Activated T-helper 9 cell treated with anti-CD3 and anti-CD28 coated beads, Interleukin-2, amount 50 U/mL, for 16 hours (primary cell): ENCODE data around the gene SLC25A42.
"Not testable (repeated sequence)": the region's sequence is repeated elsewhere in the genome, so short reads cannot be mapped to it uniquely, and the experiment has no call there.

Experiments
- DNase-seq: peaks from one replicate; pipeline ENCODE4 v3.0.0-alpha.2; 2020; ENCODE audit warnings: low read depth

Gene SLC25A42

DNA sequence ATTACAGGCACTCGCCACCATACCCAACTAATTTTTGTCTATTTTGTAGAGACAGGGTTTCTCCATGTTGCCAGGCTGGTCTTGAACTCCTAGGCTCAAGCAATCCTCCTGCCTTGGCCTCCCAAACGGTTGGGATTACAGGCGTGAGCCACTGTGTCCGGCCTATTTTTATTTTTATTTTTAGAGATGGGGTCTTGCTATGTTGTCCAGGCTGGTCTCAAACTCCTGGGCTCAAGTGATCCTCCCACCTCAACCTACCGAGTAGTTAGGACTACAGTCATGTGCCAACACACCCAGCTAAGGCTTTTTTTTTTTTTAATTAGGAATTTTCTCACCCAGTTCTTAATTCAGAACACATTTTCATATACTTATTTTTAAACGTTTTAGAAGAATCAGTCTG is 71.9 kb downstream of the SLC25A42 start:
- not testable (repeated sequence) for DNase-seq

DNA sequence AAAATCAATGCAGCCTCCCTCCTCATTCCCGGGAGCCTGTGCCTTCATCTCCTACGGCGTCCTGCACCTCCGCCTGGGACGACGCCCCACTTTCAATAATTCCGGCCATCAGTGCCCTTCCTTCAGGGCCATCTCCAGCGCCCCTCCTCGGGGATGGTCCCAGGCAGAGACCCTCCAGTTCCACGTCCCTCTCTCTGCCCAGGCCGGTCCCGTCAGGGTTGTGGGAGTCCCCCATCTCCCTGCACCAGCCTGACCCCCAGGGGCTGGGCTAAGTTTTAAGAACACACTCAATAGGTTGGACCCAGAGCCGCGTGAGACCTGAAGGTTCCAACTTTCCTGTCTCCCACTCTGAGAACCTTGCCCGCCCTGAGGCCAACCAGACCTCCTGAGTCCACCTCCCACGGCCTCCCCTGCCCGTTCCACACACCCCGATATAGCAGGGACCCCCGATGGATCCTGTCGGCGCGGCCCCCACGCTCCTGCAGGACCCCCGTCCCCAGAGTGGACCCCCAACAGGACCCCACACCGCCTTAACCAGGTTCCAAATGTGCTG is 73.8 kb downstream of the SLC25A42 start:
- DNase-seq, result no peak

DNA sequence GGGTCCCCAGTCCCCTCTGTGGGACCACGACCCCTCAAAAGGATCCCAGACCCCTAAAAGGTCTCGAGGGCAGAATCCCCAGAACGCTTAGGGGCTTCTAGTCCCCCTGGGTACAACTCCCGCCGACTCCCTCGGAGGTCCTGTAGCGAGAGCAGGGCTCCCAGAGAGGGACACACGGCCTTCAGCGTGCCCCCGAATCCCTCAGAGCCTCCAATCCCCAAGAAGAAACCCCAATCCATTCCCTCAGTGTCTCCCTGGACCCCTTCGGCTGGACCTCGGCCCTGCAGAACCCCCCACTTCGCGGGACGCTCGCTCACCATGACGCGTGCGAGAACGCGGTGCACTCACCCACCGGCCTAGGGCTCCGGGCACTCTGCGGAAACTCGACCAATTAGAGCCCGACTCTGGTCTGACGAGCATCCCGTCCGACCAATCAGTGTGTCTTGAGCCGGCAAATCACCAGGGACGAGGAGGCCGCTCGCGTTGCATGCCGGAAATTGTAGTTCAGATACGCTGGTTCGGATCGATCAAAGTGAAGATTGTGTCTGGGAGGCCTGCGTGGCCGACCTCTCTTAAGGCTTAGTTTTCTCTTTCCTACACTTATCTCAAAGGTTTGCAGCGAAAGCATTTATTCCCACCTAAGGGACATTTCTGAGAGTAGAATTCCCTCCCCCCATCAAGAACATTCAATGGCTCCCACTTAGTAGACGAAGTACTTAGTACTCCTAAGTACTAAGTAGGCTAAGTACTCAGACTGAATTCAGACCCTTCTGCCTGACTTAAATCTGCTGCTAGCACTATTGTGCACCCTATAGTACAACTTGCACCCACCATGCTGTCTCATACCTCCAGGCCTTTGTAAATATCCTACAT is 74.6 kb downstream of the SLC25A42 start, which contains the start of gene TMEM161A:
TMEM161A (minus strand) TSS at position 370 of the 873 bp plus-strand sequence; CDS start at position 320, 50 bp downstream.
- DNase-seq, result peak; percentile 94

DNA sequence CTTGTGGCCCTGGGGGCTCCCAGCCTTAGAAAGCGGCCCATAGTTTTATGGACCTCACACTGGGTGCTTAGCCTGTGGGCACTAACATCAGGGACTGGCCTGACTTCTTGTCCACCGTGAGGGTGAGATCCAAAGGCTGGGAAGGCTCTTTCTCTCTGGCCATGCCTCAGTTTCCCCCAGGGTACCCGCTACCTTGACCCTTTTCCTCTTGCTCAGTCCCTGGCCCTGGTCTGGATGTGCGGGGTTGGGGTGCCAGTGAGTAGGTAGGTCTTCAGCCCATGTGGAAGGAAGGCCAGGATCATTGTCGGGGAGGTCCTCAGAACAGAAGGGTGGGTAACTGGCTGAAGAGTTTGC is 76.1 kb downstream of the SLC25A42 start:
- no peak for DNase-seq

DNA sequence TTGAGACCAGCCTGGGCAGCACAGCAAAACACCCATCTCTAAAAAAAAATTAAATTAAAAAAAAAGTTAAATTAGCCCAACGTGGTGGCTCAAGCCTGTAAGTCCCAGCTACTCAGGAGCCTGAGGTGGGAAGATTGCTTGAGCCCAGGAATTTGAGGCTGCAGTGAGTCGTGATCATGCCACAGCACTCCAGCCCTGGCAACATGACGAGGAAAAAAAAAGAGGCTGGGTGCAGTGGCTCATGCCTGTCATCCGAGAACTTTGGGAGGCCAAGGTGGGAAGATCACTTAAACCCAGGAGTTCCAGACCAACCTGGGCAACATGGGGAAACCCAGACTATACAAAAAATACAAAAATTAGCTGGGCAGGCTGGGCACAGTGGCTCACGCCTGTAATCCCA is 76.7 kb downstream of the SLC25A42 start:
- no peak for DNase-seq

DNA sequence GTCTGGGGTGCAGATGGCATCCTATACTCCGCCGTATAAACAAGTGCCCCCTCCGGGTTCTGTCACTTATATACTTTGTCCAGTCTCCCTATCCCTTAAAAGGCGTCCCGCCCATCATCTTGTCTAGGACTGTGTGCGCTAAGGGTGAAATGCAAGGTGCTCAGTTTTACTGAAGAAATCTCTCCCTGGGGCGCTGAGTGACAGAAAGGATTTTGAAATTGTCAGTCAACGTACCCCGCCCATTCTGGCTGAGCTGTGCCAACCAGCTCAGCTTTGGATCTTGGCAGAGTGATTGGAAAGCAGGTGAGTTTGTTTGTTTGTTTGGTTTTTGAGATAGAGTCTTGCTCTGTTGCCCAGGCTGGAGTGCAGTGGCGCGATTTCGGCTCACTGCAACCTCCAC is 78.6 kb downstream of the SLC25A42 start:
- no peak for DNase-seq

DNA sequence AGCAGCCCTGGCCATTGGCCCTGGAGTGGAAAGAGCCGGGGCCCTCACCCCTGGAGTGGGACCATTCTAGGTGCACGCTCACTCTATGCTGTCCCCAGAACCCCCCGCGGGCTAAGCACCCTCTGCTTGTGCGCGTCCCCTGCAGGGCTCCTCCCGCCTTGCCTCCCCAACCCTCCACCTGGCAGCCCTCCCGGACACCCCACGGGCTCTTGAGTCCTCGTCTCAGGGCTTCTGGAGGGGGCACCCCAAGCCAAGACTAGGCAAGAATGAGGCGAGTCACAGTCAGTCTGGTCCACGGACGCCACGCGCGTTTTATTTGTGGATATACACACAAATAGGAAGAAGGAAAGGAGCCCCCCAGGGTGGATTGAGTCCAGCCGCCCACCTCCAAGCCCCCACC is 81.5 kb downstream of the SLC25A42 start:
- no peak for DNase-seq

DNA sequence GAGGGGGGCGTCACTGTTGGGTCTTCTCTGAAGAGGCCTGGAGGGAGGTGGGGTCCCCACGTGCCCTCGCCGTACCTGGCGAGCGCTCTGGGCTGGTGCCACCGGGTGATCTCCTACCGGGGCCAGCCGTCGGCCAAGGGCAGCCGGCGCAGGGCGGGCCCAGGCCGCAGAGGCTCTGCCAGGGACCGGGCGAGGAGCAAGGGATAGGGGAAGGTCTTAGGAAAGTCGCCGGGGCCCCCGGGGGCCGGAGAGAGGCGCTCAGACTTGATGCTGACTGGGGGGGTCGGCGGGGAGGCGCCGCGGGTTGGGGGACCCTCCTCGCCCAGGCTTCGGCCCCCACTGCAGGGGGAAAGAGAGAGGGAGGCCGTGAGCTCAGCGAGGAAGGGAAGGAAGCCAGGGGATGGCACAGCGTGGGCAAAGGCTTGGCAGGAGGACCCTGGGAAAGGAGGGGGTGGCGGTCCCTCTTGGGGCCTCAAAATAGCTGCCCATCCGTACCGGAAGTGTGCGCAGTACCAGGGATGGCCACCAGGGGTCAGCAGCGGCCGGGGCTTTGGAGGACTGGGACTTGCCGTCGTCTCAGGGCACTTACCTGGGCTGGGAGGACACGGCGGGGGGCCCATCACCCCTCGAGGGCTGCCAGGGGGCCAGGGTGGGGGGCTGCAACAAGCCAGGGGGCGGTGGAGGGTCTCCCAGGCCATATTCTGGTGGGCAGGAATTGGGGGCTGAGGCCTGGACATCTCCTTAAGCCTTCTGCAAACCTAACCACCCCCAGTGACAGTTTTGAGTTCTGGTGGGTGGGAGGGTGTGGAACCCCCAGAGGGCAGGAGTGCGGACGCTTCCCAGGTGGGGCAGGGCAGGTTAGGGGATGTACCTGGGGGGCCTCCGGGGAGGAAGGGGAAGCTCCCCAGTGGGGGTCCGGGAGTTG is 82.2 kb downstream of the SLC25A42 start:
- DNase-seq, result peak; percentile 80

DNA sequence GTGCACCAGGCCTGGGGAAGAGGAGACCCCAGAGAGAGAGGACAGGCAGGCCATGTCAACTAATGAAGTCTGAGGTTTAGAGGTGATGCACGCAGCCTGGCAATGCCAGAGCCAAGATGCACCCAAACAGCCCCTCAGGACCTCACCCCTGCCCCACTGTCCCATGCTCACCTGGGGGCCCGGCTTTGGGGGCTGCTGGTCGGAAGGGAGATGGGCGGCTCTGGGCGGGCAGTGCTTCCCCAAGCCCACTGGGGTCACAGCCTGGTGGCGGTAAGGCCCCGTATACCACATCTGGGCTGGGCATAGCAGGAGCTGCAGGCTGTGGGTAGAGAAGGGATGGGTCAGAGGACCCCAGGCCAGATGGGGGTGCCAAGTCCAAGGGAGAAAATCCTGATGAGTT is 83.1 kb downstream of the SLC25A42 start:
- DNase-seq, result no peak

DNA sequence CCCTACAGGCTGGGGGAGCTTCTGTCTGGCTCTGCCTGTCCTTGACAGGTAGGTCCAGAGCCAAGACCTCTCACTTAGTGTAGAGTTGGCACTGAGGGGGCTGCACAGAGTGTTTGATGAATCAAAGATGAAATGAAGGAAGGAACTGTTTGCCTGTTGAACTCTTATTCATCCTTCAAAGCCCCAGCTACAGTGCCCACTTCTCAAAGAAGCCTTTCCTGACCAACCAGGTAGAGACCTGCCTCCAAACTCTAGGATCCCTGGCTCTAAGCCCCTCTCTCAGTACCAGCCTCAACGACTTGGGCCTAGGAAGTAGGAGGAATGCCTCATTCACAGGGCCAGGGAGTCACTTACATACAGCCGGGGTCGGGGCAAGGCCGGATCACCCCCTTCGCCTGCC is 83.5 kb downstream of the SLC25A42 start:
- DNase-seq, result no peak

DNA sequence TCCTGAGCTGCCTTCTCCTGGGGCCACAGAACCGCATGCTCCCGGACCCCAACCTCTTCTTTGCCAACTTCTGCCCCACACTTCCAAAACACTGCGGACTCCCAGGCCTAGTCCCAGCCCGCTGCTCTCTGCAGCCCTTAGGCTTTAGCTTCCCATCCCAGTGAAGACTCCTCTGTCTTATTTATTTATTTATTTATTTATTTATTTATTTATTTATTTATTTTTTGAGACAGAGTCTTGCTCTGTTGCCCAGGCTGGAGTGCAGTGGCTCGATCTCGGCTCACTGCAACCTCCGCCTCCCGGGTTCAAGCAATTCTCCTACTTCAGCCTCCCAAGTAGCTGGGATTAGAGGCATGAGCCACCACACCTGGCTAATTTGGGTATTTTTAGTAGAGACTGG is 84.7 kb downstream of the SLC25A42 start:
- DNase-seq, result not testable (repeated sequence)

DNA sequence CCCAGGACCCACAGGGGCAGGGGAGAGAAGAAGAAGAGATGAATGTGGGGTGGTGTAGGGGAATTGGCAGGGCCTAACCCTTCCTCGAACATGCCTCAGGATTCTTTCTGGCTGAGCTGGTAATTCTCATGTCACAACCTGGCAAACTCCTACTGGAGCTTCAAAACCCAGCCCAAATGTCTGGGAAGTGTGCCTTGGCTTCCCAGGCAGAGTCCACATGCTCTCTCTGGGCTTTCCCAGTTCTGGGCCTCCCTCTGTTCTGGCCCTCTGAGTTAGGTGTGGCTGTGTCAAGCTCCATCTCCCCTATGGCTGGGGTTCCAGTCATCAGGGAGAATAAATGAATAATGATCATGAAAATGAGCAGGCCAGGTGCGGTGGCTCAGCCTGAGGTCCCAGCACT is 85.6 kb downstream of the SLC25A42 start:
- DNase-seq, result no peak

DNA sequence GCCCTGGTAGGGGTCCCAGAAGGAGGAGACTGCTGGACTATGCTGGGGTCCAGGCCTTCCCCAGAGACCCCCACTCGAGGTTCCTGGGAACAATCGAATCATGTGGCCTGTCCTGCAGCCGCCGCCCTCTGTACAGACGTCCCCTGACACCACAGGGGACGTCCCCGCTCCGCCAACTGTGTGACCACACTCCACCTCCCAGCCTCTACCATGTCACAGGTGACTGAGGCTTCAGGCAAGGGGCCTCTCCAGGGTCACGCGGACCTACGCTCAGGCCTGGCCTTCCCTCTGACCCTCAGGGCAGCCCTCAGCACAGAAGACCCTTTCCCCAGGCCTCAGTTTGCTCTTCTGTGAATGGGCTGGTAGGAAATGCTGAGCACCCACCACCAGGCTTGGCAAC is 87.6 kb downstream of the SLC25A42 start:
- no peak for DNase-seq

DNA sequence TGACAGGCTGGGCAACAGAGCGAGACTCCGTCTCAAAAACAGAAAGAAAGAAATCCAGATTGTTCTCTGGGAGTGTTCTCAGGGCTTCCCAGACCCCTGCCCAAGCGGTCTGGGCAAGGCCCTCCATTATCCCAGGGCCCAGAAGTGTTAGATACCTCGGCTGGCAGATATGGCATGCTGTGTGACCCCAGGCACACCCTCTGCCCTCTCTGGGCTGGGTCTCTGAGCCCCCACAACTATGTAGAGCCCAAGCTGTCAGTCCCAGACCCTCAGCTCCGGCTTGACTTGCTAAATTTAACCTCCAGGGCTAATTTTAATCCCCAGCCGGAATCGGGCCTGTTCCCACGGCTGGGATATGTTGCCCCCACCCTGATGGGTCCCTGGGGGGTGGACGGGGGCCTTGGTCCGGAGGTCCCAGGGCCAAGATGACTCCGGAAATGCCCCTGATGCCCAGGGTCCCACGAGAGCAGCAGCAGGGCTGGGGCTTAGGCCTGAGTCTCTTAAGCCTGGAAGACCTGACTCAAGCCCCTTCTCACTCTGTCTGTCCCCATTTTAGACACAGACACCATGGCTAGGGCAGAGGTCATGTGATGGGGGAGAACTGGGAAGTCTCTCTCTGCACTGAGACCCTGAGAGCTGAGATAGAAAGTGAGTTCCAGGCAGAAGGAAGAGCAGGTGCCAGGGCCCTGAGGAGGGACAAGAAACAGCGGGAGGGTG is 89.0 kb downstream of the SLC25A42 start:
- no peak for DNase-seq

DNA sequence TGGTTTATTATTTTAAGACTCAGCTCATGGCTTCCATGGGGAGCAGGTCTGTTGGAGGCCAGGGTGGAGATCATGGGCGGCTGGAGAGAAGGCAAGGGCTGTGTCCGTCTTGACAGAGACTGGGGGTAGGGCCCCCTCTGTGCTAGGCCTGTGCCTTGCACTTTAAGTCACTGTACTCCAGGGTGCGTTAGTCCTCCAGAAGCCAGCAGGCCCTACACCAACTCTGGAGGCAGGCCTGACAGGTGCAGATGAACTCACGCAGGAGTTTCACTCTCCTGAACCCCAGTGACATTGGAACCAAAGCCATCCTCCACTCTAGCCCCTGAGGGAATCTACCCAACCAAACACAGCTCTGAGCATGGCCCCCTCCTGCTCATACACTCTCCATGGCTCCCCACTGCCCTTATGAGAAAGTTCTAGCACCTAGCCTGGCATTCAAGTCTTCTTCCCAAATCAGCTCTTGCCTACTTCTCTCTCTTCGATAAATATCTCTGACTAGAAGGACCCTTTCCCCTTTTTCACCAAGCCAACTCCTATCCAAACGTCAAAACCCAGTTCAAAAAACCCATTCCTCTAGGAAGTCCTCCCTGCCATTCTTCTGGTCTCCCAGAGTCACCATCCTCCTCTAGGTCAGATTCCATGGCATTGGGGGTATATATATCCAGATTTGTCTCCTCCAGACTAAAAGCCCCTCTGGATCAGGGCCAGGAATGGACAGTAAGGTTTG is 91.1 kb downstream of the SLC25A42 start:
- no peak for DNase-seq

DNA sequence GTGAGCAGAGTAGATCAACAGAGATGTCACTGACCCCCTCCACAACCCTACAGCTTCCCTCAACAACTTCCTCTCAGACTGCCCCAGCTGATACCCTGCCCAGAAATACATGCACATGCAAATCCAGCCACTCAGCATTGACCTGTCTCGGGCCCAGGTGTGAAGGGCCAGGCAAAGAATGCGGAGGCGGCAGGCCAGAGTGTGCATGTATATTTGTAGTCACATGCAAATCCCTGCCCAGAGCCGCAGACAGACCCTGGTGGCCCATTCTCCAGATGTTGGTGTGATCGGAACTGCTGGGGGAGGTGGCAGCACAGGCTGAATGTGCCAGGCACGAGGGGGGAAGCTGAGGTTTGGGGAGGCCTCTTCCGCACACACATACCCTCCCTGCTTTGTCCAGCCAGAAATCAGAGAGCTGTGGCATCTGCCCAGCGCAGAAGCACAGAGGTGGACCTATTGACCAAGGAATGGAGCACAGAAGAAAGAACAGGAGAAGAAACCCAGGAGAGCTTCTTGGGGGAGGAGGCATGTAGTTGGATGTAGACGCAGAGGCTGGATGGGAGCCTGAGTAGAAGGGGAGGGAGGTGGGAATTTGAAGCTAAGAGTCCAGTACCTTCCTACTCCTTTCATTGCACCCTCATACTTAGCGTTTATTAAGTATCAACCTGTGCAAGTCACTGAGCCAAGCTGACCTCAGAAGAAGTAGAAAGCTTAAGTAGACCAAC is 91.9 kb downstream of the SLC25A42 start:
- no peak for DNase-seq

DNA sequence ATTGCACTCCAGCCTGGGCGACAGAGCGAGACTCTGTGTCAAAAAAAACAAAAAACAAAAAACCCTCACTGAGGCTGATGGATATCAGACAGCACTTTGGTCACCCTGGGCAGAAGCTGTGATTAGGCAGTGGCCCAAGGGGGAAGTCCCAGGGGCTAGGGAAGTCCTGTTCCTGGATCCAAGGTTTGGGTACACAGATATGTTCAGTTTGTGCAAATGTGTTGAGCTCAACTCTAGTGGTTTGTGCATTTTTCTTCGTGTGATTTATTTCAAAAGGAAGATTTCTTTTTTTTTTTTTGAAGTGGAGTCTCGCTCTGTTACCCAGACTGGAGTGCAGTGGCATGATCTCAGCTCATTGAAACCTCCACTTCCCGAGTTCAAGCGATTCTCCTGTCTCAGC is 94.0 kb downstream of the SLC25A42 start:
- no peak for DNase-seq

DNA sequence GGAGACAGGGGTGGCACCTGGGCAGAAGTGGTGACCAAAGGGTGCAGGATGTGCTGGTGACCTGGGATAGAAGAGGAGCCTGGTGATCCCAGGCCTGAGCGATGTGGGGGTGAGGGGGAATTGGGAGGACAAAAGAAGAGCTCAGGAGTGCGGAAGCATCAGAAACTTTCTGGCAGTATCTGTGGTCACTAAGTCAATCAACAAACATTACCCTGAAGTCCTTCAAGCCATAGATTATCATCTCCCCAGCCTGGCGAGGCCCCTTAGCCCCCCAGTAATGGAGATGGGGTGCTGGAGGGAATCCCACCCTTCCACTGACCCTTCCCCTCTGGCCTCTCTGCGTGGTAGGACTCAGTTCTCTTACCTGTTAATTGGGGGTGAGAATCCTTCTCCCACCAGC is 95.7 kb downstream of the SLC25A42 start:
- DNase-seq, result no peak

DNA sequence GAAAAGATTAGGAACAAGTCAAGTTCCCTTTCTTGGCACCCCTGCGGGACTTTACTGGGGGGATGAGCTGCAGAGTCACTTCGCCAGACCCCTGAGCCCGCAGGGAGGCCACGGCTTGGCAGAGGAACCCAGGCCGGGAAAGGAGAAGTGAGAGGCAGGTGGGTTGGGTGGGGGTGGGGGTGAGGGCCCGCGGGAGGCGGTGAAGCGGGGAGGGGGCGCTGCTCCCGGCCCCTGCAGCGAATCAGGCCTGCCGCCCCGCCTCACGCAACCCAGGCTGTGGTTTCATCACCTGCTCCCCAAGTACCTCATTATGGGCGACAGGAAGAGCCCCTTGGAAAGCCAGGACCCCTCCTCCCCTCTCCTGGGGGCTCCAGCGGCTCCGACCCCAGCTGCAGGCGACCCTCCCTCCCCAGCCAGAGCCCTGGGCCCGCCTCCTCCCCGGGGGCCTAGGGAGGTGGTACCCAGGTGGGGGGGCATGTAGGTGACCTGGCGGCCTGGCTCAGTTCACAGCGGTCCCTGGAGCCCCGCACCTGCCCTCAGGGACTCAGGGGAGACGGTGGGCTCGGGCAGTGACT is 96.8 kb downstream of the SLC25A42 start:
- no peak for DNase-seq

DNA sequence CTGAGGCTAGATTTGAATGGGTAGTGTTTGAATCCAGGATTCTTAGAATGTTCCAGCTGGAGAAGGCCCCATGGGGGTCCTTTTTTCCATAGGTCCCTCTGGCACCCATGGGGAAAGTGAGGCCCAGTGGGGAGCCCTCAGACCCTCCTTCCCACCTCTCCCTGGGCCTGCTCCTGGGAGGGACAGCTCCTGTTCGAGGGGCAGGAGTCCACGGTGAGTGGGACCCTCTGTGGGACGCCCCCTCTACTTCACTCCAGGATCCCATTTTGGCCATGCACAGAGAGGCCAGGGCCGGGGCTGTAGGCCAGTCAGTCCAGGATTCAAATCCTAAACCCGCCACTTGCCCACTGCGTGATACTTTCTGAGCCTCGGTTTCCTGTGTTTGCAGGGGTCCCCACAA is 98.7 kb downstream of the SLC25A42 start:
- DNase-seq, result no peak
